ENCODE results near the gene LRRC9. TPM values are rescaled to one million over a fixed set of nuclear protein-coding genes. Genes with fewer than 3 reads are reported as not detected.

Gene LRRC9
- total RNA-seq, 1 donor from 2014 or later: 3.7 TPM

DNA sequence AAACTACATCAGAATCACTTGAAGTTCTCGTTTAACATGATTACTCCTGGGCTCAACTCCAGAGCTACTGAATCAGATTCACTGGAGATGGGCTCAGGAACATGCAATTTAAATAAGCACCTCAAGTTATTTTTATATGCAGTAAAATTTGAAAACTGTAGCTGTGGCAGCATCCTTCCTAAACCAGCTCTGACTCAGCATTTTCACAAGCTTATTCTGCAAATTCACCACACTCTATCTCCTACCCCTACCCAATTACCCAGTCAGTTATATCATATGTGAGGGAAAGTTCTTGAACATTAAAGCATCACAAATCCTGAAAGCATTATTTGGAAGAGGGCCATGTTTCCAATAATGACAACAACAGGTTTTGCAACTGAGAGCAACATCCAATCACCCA is 24.2 kb upstream of the LRRC9 start:
- Mint-ChIP-seq H3K27ac (no peak overlapping the region), H3K4me1 (ENCODE audit: low read depth) (peaks cover 2% of the 10 kb centered on the region), H3K36me3 (ENCODE audit: insufficient read depth) (no peaks in the 10 kb centered on the region), H3K4me3 (ENCODE audit: low read depth) (no peak overlapping the region), H3K9me3 (ENCODE audit: low read depth) (no peaks in the 10 kb centered on the region), H3K27me3 (peaks cover 7% of the 10 kb centered on the region)
- DNase-seq (ENCODE audit: low spot score, unreplicated experiment): no peak
- TF ChIP-seq, protein P1, sequence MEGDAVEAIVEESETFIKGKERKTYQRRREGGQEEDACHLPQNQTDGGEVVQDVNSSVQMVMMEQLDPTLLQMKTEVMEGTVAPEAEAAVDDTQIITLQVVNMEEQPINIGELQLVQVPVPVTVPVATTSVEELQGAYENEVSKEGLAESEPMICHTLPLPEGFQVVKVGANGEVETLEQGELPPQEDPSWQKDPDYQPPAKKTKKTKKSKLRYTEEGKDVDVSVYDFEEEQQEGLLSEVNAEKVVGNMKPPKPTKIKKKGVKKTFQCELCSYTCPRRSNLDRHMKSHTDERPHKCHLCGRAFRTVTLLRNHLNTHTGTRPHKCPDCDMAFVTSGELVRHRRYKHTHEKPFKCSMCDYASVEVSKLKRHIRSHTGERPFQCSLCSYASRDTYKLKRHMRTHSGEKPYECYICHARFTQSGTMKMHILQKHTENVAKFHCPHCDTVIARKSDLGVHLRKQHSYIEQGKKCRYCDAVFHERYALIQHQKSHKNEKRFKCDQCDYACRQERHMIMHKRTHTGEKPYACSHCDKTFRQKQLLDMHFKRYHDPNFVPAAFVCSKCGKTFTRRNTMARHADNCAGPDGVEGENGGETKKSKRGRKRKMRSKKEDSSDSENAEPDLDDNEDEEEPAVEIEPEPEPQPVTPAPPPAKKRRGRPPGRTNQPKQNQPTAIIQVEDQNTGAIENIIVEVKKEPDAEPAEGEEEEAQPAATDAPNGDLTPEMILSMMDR (IDR thresholded peaks at IDR 0.05; ENCODE audit: unreplicated experiment): no peak

DNA sequence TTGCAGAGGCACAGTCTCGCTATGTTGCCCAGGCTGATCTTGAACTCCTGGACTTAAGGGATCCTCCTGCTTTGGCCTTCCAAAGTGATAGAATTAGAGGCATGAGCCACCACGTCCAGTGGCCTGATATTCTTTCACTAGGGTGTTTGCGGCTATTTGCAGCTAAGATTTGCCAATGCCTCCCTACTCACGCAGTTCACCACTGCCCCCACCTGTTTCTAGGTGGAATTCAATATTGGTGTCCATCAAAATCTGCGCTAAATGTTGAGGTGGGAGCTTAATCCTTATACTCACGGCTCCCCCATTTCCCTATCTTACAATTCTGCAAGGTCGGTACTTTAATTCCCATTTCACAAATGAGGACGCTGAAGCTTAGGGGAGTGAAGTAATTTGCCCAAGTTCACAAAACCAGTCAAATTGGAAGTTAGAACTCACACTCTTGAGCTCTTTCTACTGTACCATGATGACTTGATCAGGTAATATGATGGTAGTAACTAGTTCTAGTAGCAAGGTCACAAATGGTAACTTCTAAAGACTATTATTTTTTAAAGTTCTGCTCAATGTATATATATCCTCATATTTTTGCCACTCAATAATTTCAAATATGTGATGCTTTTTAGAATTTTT is 22.1 kb upstream of the LRRC9 start:
- H3K27me3 Mint-ChIP-seq: peaks cover 7% of the 10 kb centered on the region
- H3K27ac Mint-ChIP-seq: no peak overlapping the region
- H3K4me1 Mint-ChIP-seq (ENCODE audit: low read depth): no peaks in the 10 kb centered on the region
- H3K4me3 Mint-ChIP-seq (ENCODE audit: low read depth): no peak overlapping the region
- peak; percentile 18 for DNase-seq (ENCODE audit: low spot score, unreplicated experiment)
- no peaks in the 10 kb centered on the region for H3K36me3 Mint-ChIP-seq (ENCODE audit: insufficient read depth)
- TF ChIP-seq, protein P1 (IDR thresholded peaks at IDR 0.05; ENCODE audit: unreplicated experiment): peak; percentile 70
- no peaks in the 10 kb centered on the region for H3K9me3 Mint-ChIP-seq (ENCODE audit: low read depth)

DNA sequence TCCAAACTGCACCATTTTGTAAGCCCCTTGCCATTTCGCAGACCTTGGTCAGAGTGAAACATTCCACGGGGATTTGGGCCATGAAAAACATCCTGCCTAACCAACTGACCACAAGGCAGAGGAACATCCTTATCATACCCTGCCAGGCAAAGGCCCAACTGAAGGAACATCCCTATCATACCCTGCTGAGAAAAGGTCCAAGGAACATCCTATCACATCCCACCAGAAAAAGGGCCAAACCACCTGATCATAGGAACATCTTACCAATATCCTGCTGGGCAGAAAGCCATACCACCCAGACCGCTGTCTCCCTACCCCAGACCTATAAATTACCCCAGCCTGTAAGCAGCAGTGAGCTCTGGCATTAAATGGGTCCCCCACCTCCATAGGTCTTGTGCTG is 19.4 kb upstream of the LRRC9 start:
- Mint-ChIP-seq H3K4me3 (ENCODE audit: low read depth) (no peak overlapping the region), H3K36me3 (ENCODE audit: insufficient read depth) (no peaks in the 10 kb centered on the region), H3K27me3 (peaks cover 7% of the 10 kb centered on the region), H3K4me1 (ENCODE audit: low read depth) (no peaks in the 10 kb centered on the region), H3K27ac (no peak overlapping the region), H3K9me3 (ENCODE audit: low read depth) (no peaks in the 10 kb centered on the region)
- TF ChIP-seq, protein P1 (IDR thresholded peaks at IDR 0.05; ENCODE audit: unreplicated experiment): no peak
- no peak for DNase-seq (ENCODE audit: low spot score, unreplicated experiment)

DNA sequence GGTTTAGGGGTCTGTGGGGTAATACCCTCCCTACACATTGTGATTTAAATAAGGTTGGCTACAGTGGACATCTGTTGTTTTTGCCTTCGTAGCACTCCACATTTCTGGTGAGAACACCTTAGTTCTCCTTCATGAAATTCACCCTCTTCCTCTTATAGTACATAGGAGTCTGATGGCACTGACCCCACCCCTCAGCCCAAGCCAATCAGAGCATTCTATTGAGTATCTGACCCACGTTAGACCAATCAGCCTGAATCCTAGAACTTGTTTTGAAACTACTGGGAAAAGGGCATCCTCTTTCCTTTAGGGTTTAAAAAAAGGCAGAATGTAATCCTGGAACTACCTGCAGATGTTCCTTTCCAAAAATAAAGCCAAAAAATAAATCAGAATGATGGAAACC is 15.8 kb upstream of the LRRC9 start:
- Mint-ChIP-seq H3K9me3 (ENCODE audit: low read depth) (no peaks in the 10 kb centered on the region), H3K27ac (no peak overlapping the region), H3K4me3 (ENCODE audit: low read depth) (no peak overlapping the region), H3K36me3 (ENCODE audit: insufficient read depth) (no peaks in the 10 kb centered on the region), H3K27me3 (no peaks in the 10 kb centered on the region), H3K4me1 (ENCODE audit: low read depth) (no peaks in the 10 kb centered on the region)
- DNase-seq (ENCODE audit: low spot score, unreplicated experiment): no peak
- TF ChIP-seq, protein P1 (IDR thresholded peaks at IDR 0.05; ENCODE audit: unreplicated experiment): no peak

DNA sequence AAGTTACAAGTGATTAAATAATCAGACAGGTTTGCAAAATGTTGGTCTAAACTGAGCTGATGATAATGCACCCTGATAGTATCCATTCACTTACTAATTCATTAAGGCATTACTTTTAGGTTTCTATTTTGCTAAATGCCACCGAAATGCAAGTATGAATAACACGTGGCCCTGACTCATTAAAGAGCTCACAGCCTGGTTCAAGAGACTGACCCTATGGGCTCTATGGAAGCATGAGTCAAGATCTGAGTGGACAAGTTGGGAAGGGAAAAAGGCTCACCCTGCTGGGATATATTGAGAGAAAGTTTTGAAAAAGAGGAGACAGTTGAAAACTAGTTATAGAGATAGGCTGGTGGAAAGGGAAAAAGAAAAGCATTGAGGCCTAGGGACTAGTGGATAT is 14.8 kb upstream of the LRRC9 start:
- TF ChIP-seq, protein P1 (IDR thresholded peaks at IDR 0.05; ENCODE audit: unreplicated experiment): no peak
- Mint-ChIP-seq H3K36me3 (ENCODE audit: insufficient read depth) (no peaks in the 10 kb centered on the region), H3K4me1 (ENCODE audit: low read depth) (no peaks in the 10 kb centered on the region), H3K4me3 (ENCODE audit: low read depth) (no peak overlapping the region), H3K27me3 (no peaks in the 10 kb centered on the region), H3K9me3 (ENCODE audit: low read depth) (no peaks in the 10 kb centered on the region), H3K27ac (no peak overlapping the region)
- DNase-seq (ENCODE audit: low spot score, unreplicated experiment): no peak
